ENCODE results near the gene KRTAP20-2.

The KRTAP20-2 gene

DNA sequence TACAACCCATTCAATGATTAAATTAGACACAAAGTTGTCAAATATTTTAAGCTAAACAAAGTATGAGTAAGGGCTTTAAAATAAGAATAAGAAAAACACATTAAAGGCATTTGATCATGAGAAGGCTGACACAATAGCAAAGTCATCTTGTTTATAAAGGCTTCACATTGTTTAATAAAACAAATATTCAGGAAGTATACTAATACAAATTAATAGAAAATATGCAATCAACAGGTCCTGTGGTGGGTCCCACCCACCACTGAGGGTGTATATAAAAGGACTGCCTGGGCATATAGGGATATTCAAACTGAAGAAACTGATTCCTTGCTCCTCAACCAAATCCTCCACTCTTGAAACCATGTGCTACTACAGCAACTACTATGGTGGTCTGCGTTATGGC lies at the start of gene KRTAP20-2:
Gene KRTAP20-2 (plus strand): TSS at position 301 of the 400 bp plus-strand sequence. CDS start 58 bp downstream, at position 359.
- DNase-seq, result no peak

DNA sequence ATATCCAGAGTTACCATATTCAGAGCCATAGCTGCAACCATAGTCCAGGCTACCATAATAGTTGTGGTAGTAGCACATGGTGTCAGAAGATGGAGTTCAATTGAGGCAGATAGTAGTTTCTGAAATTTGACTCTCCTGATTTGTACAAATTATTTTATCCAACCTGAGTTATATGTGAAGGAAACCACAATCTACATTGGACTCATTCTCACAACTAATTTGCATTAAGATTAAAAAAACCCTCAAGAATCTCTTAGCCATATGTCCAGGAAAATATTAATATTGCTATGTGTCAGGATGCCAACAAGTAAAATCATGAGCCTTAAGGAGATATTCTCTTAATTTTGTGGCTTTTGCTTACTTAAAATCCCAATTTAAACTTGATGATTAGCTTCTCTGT lies 44.7 kb upstream of the KRTAP20-2 start, which contains the start of gene KRTAP22-2:
Gene KRTAP22-2 (minus strand): TSS at position 101 of the 400 bp plus-strand sequence.
- no peak for DNase-seq

DNA sequence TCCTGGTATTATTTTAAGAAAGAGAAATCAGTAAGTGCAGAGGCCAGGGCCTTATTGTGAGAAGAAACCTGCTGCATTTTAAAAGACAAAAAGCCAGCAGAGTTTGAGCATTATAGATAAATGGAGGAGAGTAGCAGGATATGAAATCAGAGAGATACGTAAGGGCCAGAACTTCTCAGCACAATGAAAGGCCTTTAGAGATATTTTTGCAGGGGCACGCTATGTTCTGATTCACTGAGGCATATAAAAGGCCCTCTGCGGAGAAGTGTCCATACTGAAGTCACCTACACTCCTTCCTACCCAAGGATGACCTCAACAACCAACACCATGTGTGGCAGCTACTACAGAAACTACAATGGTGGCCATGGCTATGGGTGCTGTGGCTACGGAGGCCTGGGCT lies 42.9 kb upstream of the KRTAP20-2 start, which contains the start of gene KRTAP6-3:
Gene KRTAP6-3 (plus strand): TSS at position 301 of the 400 bp plus-strand sequence. CDS start 6 bp downstream, at position 307.
- DNase-seq, result no peak

DNA sequence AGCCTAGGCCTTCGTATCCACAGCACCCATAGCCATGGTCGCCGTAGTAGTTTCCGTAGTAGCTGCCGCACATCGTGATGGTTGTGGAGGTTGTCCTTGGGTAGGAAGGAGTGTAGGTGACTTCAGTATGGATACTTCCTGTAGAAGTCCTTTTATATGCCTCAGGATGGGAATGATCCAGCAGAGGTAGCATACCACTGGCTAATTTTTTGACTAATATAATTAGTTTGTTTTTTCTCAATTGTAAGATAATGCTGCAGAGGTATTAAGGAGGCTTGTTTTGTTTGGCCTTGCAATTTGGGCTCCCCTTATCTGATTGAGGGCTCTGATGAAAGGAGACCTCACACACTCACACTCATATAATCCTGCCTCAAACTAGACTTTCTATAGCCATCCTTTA lies 36.2 kb upstream of the KRTAP20-2 start, which contains the start of gene KRTAP6-2:
Gene KRTAP6-2 (minus strand): TSS at position 101 of the 400 bp plus-strand sequence. CDS start 28 bp downstream, at position 73.
- no peak for DNase-seq

DNA sequence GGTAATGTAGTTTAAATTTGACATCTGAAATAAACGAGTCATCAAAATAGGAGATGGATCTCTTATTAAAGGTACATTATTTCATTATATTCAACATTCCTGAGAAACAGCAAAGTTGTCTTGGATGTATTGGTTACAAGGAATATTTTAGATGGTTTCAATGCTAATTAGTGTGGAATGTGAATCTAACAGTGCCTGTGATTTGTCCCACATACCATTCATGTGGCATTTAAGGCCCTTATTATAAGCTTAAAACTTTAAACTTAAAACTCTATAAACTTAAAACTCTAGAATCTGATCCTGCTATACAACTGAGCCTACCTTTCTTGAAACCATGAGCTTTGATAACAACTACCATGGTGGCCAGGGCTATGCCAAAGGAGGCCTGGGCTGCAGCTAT lies 34.2 kb upstream of the KRTAP20-2 start, which contains the start of gene KRTAP22-1:
Gene KRTAP22-1 (plus strand): TSS at position 301 of the 400 bp plus-strand sequence.
- no peak for DNase-seq

DNA sequence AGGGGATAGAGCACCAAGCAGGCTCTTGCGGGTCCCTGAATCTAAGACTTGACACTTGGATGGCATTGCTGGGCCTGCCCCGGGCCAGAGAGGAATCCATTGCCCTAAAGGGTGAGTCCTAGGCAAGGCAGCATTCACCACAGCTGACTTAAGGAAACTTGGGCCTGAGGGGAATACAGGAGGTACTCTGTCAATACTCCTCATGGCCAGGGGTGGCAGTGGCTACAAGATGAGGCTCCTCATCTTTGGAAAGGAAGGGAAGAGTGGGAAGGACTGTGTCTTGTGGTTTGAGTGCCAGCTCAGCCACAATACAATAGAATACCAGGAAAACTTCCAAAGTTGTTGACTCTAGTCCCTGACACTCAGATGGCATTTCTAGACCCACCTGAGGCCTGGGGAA lies 29.0 kb upstream of the KRTAP20-2 start:
- no peak for DNase-seq

DNA sequence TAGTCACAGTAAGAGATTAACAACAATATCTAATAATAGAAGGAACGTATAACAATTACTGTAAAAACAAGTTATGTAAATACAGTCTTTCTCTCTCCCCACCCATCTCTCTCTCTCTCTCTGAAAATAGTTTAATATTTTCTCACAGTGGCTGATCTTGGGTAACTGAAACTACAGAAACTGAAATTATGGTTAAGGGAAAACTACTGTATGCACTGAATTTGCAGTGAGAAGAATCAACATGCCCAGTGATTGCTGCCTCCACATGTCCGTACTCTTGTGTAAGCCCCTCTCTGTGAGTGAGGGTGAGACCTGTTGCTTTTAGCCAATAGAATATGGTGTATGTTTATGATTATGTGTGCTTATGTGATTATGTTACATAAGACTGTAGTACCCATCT lies 22.9 kb upstream of the KRTAP20-2 start:
- DNase-seq, result no peak

DNA sequence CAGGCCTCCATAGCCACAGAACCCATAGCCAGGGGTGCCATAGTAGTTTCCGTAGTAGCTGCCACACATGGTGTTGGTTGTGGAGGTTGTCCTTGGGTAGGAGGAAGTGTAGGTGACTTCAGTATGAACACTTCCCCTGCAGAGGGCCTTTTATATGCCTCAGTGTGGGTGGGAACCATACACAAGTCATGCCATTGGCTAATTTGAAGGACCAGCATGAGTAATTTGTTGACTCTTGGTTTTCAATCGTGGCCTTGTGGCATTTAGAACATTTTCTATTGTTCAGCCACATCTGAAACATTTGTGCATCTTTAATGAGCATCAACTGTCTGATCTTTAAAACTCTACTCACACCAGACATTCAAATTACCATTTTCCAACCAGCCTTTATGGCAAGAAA lies 21.2 kb upstream of the KRTAP20-2 start, which contains the start of gene KRTAP6-1:
Gene KRTAP6-1 (minus strand): TSS at position 95 of the 400 bp plus-strand sequence. CDS start 26 bp downstream, at position 69.
- no peak for DNase-seq

DNA sequence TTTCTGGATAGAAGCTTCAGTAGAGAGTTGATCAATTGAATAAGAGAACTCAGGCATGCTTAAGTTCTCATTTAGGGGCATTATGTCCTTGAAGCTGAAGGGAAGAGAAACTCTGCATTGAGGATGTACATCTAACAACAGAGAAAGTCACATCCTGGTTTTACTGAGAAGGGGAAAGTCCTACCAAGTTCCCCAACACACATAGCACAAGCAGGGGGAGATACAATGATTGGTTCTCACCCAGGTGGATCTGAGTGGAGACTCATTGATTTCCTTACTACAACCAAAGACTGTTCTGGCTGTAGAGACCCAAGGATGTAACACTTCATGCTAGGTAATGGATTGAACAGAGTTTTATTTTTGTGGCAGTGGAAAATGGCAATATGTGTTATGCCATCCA lies 19.8 kb upstream of the KRTAP20-2 start:
- no peak for DNase-seq

DNA sequence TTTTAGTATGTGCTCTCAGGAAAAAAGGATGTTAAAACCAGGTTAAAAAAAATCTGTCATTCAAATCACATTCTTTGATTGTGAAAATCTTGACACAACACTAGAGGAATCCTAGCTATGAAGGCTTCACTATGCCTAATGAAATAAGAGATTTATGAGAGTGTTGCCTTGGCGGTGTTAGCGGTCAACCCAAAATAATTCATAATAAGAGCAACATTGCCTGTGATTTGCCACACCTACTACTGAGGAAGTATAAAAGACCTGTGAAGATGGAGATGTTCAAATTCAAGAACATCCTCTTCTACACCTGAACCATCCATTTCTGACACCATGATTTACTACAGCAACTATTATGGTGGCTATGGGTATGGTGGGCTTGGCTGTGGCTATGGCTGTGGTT lies 18.9 kb upstream of the KRTAP20-2 start, which contains the start of gene KRTAP20-1:
Gene KRTAP20-1 (plus strand): TSS at position 301 of the 400 bp plus-strand sequence. CDS start 30 bp downstream, at position 331.
- DNase-seq, result no peak

DNA sequence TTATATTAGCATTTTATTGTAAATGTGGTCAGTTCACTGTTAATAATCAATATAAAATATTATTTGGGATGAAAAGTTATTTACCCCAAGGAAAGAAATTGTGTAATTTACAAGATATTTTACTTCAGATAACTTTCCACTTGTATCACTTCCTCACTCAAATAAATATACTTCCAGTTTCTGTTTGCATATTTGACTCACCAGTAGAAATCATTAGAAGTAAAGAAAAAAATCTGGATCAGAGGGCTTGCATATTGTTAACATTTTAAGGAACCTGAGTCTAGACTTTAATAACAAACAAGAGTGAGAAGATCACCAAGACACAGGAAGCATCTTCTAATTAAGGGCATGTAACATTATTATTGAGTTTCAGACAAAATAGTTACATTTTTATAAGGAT lies 14.9 kb upstream of the KRTAP20-2 start:
- no peak for DNase-seq

DNA sequence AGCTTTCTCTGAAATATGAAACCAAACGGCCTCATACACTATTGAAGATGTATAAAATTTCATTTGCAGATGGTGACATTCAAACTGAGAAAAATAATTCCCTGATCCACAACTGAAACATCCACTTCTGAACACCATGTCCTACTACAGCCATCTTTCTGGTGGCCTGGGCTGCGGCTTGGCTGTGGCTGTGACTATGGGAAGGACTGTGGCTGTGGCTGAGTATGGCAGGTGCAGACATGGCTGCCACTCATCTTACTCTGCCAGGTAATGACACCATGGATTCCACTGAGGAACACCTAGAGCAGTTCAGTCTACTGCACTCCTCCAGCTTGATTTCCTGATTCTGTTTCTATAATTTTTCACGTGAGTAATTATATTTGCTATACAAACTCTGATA lies 14.5 kb upstream of the KRTAP20-2 start, which contains the start of gene KRTAP20-4:
Gene KRTAP20-4 (plus strand): TSS at position 106 of the 400 bp plus-strand sequence.
- no peak for DNase-seq

DNA sequence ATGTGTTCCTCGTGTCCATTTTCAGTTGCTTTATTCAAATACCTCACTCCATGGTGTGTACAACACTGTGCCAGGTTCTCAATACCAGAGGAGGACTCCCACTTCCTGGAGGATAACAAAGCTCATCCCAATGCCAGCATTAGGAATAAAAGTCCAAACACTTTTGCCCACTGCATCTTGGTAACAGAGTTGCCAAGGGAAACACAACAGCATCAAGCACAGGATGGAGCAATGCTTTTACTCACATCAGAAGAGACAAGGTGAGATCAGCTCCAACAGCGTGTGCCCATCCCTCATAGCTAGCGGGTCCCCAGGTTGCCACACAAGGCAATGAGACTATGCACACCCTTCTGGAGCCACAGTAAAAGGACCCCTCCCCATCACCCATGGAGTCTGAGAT lies 11.6 kb upstream of the KRTAP20-2 start:
- no peak for DNase-seq

DNA sequence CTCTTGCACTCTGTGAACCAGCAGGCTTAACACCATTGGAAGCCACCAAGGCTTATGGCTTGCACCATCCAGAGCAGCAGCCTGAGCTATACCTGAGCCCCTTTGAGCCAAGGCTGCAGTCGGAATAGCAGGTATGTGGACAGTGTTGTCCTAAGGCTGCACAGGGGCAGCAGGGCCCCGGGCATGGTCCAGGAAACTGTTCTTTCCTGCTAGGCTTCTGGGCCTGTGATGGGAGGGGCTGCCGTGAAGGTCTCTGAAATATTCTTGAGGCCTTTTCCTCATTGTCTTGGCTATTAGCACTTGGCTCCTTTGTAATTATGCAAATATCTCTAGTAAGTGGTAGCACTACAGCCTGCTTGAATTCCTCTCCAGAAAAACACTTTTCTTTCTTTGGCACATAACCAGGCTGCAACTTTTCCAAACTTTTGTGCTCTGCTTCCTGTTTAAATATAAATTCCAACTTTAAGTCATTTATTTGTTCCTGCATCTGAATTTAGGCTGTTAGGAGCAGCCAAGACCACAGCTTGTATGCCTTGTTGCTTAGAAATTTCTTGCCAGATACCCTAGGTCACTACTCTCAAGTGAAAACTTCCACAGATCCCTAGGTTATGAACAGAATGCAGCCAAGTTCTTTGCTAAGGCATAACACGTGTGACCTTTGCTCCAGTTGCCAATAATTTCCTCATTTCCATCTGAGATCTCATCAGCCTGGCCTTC lies 9.4 kb upstream of the KRTAP20-2 start:
- DNase-seq, result no peak

DNA sequence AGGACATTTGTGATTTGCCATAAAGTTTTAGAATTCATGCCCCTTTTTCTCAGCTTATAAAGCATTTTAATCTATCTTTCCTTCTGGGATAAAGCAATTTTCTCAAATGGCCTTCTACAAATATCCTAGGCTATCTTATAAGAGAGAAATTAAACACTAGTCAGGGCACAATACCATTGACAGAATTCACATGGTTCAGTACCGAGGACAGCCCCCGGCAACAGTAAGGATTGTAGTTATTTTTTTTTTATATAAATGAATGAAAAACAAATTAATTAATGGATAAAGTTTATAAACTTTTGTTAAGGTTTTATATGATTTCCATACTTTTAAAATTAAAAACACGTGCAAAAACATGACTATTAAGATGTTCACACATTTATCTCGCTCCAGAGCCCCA lies 6.9 kb upstream of the KRTAP20-2 start:
- no peak for DNase-seq

DNA sequence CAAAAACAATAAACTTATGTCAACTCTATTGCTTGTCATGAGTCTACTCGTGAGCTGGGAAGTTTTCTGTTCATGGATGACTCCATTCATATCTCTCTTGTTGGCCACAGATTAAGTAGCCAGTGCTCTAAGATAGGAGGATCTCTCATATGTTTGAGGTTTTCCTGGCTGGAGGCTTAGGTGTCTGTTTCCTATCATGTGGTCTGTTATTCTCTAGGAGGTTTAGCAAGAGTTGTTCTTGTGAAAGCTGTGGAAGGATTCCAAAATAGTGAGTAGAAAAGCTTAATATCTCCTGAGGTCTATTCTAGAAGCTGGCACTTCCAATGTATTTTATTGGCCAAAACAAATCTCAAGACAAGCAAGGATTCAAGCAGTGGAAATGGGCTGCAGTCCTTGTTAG lies 5.8 kb upstream of the KRTAP20-2 start:
- no peak for DNase-seq

DNA sequence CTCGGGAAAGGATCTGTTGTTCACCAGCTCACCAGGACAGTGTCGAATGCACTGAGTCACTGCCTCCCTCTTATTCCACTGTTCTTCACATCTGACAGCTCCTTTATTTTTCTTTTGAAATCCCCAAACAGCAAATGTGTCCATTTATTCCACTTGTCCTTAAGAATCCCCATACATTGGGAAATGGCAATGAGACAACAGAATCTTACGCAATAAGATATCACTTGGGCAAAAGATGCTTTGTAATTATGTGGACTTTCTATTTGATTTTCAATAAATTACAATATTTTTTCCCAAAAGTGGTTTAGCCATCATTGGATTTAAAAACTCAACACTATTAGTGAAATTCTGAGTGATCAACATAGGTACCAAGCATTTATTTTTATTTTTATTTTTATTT lies 3.7 kb downstream of the KRTAP20-2 start:
- DNase-seq, result no peak

DNA sequence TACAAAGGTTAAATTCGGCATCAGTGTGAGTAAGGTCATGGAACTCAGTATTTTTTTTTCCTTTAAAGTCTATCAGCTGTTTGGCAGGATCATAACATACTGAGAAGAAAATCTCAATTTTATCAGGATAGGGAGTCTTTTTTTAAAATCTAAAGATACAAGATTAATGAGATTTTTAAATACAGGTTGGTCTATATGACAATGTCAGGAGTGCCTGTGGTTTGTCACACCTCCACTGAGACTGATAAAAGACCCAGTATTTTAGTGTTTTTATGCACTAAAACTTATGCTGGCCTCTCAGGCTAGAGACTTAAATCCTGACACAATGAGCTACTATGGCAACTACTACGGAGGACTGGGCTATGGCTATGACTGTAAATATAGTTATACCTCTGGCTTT lies 7.6 kb downstream of the KRTAP20-2 start, which contains the start of gene KRTAP20-3:
Gene KRTAP20-3 (plus strand): TSS at position 301 of the 400 bp plus-strand sequence.
- no peak for DNase-seq

DNA sequence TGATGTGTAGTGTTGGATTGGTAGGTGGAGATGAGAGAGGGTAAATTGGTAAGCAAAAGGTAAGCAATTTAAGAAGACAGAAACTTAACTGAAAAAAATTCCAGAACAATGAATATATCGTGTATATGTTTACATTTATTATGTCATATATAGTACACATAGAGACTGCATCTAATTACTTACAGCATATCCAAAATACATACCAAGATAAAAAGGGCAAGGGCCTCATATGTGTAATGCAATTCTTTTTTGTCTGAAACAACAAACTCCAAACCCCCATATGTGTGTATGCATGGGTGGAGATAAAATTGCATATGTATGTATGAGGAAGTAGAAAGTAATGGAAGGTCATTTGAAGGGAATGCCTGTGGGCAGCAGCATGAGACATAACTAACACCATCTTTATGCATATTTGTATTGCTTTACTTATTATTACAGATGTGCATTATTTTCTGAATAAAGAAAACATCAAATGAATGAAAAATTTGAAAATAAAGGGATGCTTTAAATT lies 12.0 kb downstream of the KRTAP20-2 start:
- DNase-seq, result no peak

DNA sequence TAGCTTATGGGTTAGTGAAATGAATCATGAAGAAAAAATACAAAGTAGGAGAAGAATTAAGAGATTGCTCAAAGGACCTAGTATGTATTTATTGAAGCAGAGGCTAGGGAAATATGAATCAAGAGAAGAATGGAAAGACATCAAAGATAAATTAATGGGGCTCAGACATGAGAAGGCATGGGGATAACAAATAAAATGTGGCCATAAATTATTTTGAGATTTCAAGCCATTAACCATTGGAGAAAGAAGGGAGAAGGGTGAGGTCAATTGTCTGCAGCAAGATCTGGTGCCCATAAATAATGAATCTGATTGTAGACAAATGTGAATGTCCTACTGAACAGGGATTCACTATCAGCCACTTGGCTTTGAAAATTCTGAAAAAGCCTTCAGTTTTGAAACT lies 17.9 kb downstream of the KRTAP20-2 start:
- no peak for DNase-seq

DNA sequence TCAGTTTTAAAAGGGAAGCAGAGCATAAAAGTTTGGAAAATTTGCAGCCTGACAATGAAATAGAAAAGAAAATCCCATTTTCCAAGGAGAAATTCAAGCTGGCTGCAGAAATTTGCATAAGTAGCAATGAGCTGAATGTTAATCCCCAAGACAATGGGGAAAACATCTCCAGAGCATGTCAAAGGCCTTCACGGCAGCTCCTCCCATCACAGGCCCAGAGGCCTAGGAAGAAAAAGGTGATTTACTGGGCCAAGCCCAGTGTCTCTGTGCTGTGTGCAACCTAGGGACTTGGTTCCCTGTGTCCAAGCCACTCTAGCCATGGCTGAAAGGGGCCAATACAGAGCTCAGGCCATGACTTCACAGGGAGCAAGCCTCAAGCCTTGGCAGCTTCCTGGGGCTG lies 33.8 kb downstream of the KRTAP20-2 start:
- DNase-seq, result no peak

DNA sequence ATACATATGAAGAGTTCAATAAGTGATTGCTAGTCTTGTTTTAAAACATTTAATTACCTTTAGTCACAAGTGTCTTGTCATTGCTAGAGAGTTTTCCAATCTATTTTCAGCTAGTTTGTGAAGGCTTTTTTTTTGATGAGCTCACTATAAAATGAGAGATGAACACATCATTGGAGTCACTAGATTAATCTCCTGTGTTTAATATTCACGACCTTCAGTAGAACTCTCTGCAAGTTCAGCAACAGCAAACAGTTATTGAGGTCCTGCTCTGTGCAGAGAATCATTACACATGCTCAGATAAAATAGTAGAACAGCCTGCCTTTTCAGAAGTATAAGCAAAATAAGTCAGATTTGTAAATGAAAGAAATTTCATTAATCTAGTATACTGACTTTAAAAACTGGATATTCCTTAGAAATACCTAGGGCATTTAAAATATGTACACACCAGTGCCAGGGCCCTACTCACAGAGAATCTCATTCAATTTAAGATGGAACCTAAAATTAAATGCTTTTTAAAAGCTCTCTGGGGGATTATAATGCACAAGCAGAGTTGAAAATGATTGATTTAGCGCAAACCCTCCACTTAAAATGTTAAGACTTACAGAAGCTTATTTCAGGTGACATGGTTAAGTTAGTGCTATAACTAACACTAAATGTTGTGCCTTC lies 38.1 kb downstream of the KRTAP20-2 start:
- DNase-seq, result no peak

DNA sequence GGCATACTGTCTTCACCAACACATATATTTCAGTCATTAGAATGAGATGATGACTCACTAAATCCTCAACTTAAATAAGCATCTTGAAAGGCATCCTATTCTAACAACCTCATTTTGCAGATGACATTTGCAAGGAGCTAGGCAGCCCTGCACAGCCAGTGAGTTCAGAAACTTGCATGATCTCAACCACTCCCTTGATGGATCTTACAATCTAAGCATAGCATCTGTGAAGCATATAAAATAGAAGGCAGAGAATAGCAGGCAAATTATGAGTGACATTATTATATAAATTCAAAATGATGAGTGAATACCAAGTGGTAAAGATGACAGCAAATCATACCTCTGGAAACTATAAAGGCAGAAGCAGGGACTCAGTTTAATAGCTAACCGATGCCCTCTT lies 39.3 kb downstream of the KRTAP20-2 start:
- DNase-seq, result no peak

Data from hippocampal formation (tissue), 2 donors.